ENCODE measurements around the gene KHDC4.

DNA sequence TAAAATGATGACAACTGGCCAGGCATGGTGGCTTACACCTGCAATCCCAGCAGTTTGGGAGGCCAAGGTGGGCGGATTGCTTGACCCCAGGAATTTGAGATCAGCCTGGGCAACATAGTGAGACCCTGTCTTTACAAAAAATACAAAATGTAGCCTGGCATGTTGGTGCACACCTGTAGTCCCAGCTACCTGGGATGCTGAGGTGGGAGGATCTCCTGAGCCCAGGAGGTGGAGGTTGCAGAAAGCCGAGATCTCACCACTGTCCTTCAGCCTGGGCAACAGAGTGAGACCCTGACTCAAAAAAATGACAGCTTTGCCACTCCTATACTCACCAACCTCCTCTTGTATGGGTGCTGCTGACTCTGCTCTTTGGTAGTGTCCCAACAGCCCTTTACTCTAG, 56.3 kb downstream of the KHDC4 start:
- TF ChIP-seq, protein P1, sequence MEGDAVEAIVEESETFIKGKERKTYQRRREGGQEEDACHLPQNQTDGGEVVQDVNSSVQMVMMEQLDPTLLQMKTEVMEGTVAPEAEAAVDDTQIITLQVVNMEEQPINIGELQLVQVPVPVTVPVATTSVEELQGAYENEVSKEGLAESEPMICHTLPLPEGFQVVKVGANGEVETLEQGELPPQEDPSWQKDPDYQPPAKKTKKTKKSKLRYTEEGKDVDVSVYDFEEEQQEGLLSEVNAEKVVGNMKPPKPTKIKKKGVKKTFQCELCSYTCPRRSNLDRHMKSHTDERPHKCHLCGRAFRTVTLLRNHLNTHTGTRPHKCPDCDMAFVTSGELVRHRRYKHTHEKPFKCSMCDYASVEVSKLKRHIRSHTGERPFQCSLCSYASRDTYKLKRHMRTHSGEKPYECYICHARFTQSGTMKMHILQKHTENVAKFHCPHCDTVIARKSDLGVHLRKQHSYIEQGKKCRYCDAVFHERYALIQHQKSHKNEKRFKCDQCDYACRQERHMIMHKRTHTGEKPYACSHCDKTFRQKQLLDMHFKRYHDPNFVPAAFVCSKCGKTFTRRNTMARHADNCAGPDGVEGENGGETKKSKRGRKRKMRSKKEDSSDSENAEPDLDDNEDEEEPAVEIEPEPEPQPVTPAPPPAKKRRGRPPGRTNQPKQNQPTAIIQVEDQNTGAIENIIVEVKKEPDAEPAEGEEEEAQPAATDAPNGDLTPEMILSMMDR (IDR thresholded peaks at IDR 0.05) = no peak
- TF ChIP-seq EP300 (IDR thresholded peaks at IDR 0.05) = no peak

Measured in tibial nerve (tissue), 4 donors.